SK-N-SH (cell line): ENCODE results near the gene TMLHE. TPM values are rescaled to one million over a fixed set of nuclear protein-coding genes. Genes with fewer than 3 reads are reported as not detected.

Experiments used
- CTCF ChIA-PET: fragments of 300-600, 350-600 bp; formaldehyde crosslinking; extraction: SDS; loops from one replicate; lab custom pipeline; 2021; lab: Yijun Ruan, JAX
- POLR2A ChIA-PET: fragments of 350-600 bp; sonication (Branson Sonifier 250); formaldehyde crosslinking; extraction: SDS; loops from one replicate; lab custom pipeline; 2020; ENCODE audit warnings: antibody characterized with exemption, inconsistent platforms; lab: Yijun Ruan, JAX
- DNase-seq: peaks from one replicate; pipeline ENCODE4 v3.0.0; 2012
- H2AFZ ChIP-seq: fragments of 200-600 bp; sonication (generic); 2 replicates; pipeline ENCODE4 v1.8.1; 2016; ENCODE audit warnings: antibody characterized with exemption, mild to moderate bottlenecking, low read depth
- H3F3A ChIP-seq: fragments of 200-600 bp; sonication (generic); replicated peaks from 2 replicates; pipeline ENCODE3; 2016; ENCODE audit warnings: antibody characterized with exemption, mild to moderate bottlenecking; ENCODE audit not compliant: insufficient read depth
- H3K27ac ChIP-seq, 2 experiments: fragments of 200-500 bp in 1 of 2; fragments of 200-600 bp in 1 of 2; sonication (Bioruptor generic) in 1 of 2; sonication (generic), shearing (Covaris generic) in 1 of 2; 2 replicates each; pipeline versions ENCODE4 v1.5.1 to v1.6.1; 2014 to 2016; ENCODE audit warnings: low read depth in 2 of 2, inconsistent platforms in 1 of 2, low read length in 1 of 2, mild to moderate bottlenecking in 1 of 2, mixed read lengths in 1 of 2
- H3K27me3 ChIP-seq: fragments of 200-600 bp; sonication (generic), shearing (Covaris generic); 2 replicates; pipeline ENCODE4 v1.6.1; 2016; ENCODE audit warnings: mixed run types; ENCODE audit not compliant: insufficient read depth
- H3K36me3 ChIP-seq, 2 experiments: fragments of 200-500 bp in 1 of 2; fragments of 200-600 bp in 1 of 2; sonication (Bioruptor generic) in 1 of 2; sonication (generic) in 1 of 2; replicated peaks in 1 of 2; 2 replicates each; pipeline versions ENCODE3 to v1.5.1; 2014 to 2016; ENCODE audit warnings: low read length in 1 of 2, mild to moderate bottlenecking in 1 of 2; ENCODE audit not compliant: insufficient read depth in 2 of 2, control insufficient read depth in 1 of 2
- H3K4me1 ChIP-seq, 2 experiments: fragments of 200-500 bp in 1 of 2; fragments of 200-600 bp in 1 of 2; sonication (Bioruptor generic) in 1 of 2; sonication (generic), shearing (Covaris generic) in 1 of 2; 2 replicates each; pipeline versions ENCODE4 v1.5.1 to v1.6.1; 2014 to 2016; ENCODE audit warnings: low read depth in 1 of 2, low read length in 1 of 2, mixed run types in 1 of 2; ENCODE audit not compliant: insufficient read depth in 2 of 2, control insufficient read depth in 1 of 2
- H3K4me2 ChIP-seq: fragments of 200-600 bp; sonication (generic), shearing (Covaris generic); 2 replicates; pipeline ENCODE4 v1.6.1; 2017; ENCODE audit warnings: mixed run types
- H3K4me3 ChIP-seq, 2 experiments: fragments of 200-500 bp in 1 of 2; fragments of 200-600 bp in 1 of 2; sonication (Bioruptor generic) in 1 of 2; sonication (generic), shearing (Covaris generic) in 1 of 2; 2 replicates each; pipeline versions ENCODE4 v1.5.1 to v1.8.1; 2014 to 2016; ENCODE audit warnings: low read depth in 2 of 2, inconsistent platforms in 1 of 2, low read length in 1 of 2, mild to moderate bottlenecking in 1 of 2, mixed read lengths in 1 of 2, moderate library complexity in 1 of 2
- H3K79me2 ChIP-seq: fragments of 200-600 bp; sonication (generic); 2 replicates; pipeline ENCODE4 v1.8.1; 2017; ENCODE audit warnings: mild to moderate bottlenecking; ENCODE audit not compliant: insufficient read depth
- H3K9ac ChIP-seq: fragments of 200-600 bp; sonication (generic); 2 replicates; pipeline ENCODE4 v1.6.1; 2017; ENCODE audit warnings: mixed run types
- H3K9me2 ChIP-seq: fragments of 200-600 bp; sonication (generic); 2 replicates; pipeline ENCODE4 v1.6.1; 2017; ENCODE audit warnings: mixed run types
- H3K9me3 ChIP-seq: fragments of 200-600 bp; sonication (generic); 2 replicates; pipeline ENCODE4 v1.6.1; 2017; ENCODE audit warnings: mixed run types, mild to moderate bottlenecking, moderate library complexity
- H4K20me1 ChIP-seq: fragments of 200-600 bp; sonication (generic); 2 replicates; pipeline ENCODE4 v1.6.1; 2017; ENCODE audit warnings: mild to moderate bottlenecking, mixed run types; ENCODE audit not compliant: insufficient read depth
- CHD2 ChIP-seq: fragments of 150-350 bp; IDR thresholded peaks from 2 replicates; pipeline ENCODE4 v1.6.1; 2018; ENCODE audit warnings: low read length; ENCODE audit not compliant: partially characterized antibody
- CTCF ChIP-seq: fragments of 200-600 bp; sonication (generic); IDR thresholded peaks from 2 replicates; pipeline ENCODE4 v1.6.1; 2017; ENCODE audit warnings: antibody characterized with exemption, mild to moderate bottlenecking, moderate library complexity
- ELF1 ChIP-seq: IDR thresholded peaks from 2 replicates; pipeline ENCODE4 v1.4.0; 2012
- FOSL2 ChIP-seq: IDR thresholded peaks from 2 replicates; pipeline ENCODE4 v1.4.0; 2012; ENCODE audit warnings: low read depth, mild to moderate bottlenecking, moderate library complexity, borderline replicate concordance
- FOXJ3 ChIP-seq: sonication (generic); formaldehyde crosslinking; IDR thresholded peaks from 2 replicates; pipeline ENCODE4 v1.5.1; 2020; ENCODE audit warnings: mild to moderate bottlenecking, missing genetic modification reagents
- FOXM1 ChIP-seq: IDR thresholded peaks from 2 replicates; pipeline ENCODE4 v1.4.0; 2012; ENCODE audit warnings: low read depth, mild to moderate bottlenecking
- GABPA ChIP-seq: IDR thresholded peaks from 2 replicates; pipeline ENCODE4 v1.4.0; 2012; ENCODE audit warnings: low read depth, mild to moderate bottlenecking
- IRF3 ChIP-seq: fragments of 150-350 bp; IDR thresholded peaks from 2 replicates; pipeline ENCODE4 v1.6.1; 2016; ENCODE audit warnings: mild to moderate bottlenecking, low read depth, low read length
- JUND ChIP-seq: IDR thresholded peaks from 2 replicates; pipeline ENCODE4 v1.4.0; 2012
- MEF2A ChIP-seq: IDR thresholded peaks from 2 replicates; pipeline ENCODE4 v1.4.0; 2012; ENCODE audit warnings: low read depth, borderline replicate concordance
- NFIC ChIP-seq: IDR thresholded peaks from 2 replicates; pipeline ENCODE4 v1.4.0; 2012; ENCODE audit warnings: borderline replicate concordance
- NRF1 ChIP-seq: IDR thresholded peaks from 2 replicates; pipeline ENCODE4 v1.6.1; 2012; ENCODE audit warnings: low read depth, mild to moderate bottlenecking, low read length
- RAD21 ChIP-seq: IDR thresholded peaks from 2 replicates; pipeline ENCODE4 v1.6.1; 2012; ENCODE audit warnings: mild to moderate bottlenecking, low read length
- REST ChIP-seq: IDR thresholded peaks from 2 replicates; pipeline ENCODE4 v1.6.1; 2012; ENCODE audit warnings: mild to moderate bottlenecking, low read depth, low read length, moderate library complexity
- RFX5 ChIP-seq: IDR thresholded peaks from 2 replicates; pipeline ENCODE4 v1.6.1; 2012; ENCODE audit warnings: mild to moderate bottlenecking, improper control_type of control experiment, low read length
- RXRA ChIP-seq: IDR thresholded peaks from 2 replicates; pipeline ENCODE4 v1.4.0; 2012; ENCODE audit warnings: low read depth, mild to moderate bottlenecking, borderline replicate concordance
- TAF1 ChIP-seq: IDR thresholded peaks from 2 replicates; pipeline ENCODE4 v1.6.1; 2012; ENCODE audit warnings: low read depth, mild to moderate bottlenecking, low read length, moderate library complexity, borderline replicate concordance
- TCF12 ChIP-seq: IDR thresholded peaks from 2 replicates; pipeline ENCODE4 v1.4.0; 2012
- TEAD4 ChIP-seq: IDR thresholded peaks from 2 replicates; pipeline ENCODE4 v1.4.0; 2012; ENCODE audit warnings: mild to moderate bottlenecking, borderline replicate concordance; ENCODE audit not compliant: insufficient read depth
- polyA plus RNA-seq, 3 experiments: library from polyadenylated mRNA; depleted of rRNA; stranded (reverse); fragments of >200 nt; gene quantifications; 2 replicates each; pipeline ENCODE4 v1.2.3, GENCODE V29; 2012

The TMLHE gene
- polyA plus RNA-seq, 1 of the 3 experiments (the other 2 are of a cell fraction) = 11.3 TPM

GRCh38 chrX:155514225-155514624 lies 98.5 kb downstream of the TMLHE start:
- Histone ChIP-seq H3K4me2 (no peak overlapping the region), H3K9me2 (no peaks in the 10 kb centered on the region), H3K79me2 (no peaks in the 10 kb centered on the region), H3K27ac (no peak overlapping the region), H3K9ac (no peak overlapping the region), H3K9me3 (no peaks in the 10 kb centered on the region), H4K20me1 (no peaks in the 10 kb centered on the region), H3K36me3 (peaks cover 16 to 25% of the 10 kb centered on the region in 2 experiments), H2AFZ (no peak overlapping the region), H3F3A (no peaks in the 10 kb centered on the region), H3K27me3 (no peaks in the 10 kb centered on the region), H3K4me1 (no peaks in the 10 kb centered on the region), H3K4me3 (no peak overlapping the region)
- DNase-seq = no peak
- ChIA-PET POLR2A (no interaction called here), CTCF (no interaction called here)
- no peak for TF ChIP-seq NFIC
- TF ChIP-seq FOXM1 = no peak
- no peak for TF ChIP-seq NRF1
- TF ChIP-seq RXRA = no peak
- TF ChIP-seq FOSL2 = no peak
- no peak for TF ChIP-seq IRF3
- no peak for TF ChIP-seq FOXJ3 (CRISPR knock-in tag)
- TF ChIP-seq JUND = no peak
- no peak for TF ChIP-seq MEF2A
- TF ChIP-seq CHD2 = no peak
- TF ChIP-seq GABPA = no peak
- TF ChIP-seq ELF1 = no peak
- no peak for TF ChIP-seq TAF1
- TF ChIP-seq TEAD4 = no peak
- no peak for TF ChIP-seq REST
- no peak for TF ChIP-seq RFX5
- TF ChIP-seq CTCF = no peak
- no peak for TF ChIP-seq TCF12
- no peak for TF ChIP-seq RAD21
